ENCODE results near the gene TAMM41. TPM values are rescaled to one million over a fixed set of nuclear protein-coding genes. Genes with fewer than 3 reads are reported as not detected.
"Not testable (repeated sequence)": the region's sequence is repeated elsewhere in the genome, so short reads cannot be mapped to it uniquely, and the experiment has no call there.

Gene TAMM41
- total and polyA plus RNA-seq, 2 of the 4 experiments (the other 2 are of a cell fraction), result 4.3 to 15.9 TPM

DNA sequence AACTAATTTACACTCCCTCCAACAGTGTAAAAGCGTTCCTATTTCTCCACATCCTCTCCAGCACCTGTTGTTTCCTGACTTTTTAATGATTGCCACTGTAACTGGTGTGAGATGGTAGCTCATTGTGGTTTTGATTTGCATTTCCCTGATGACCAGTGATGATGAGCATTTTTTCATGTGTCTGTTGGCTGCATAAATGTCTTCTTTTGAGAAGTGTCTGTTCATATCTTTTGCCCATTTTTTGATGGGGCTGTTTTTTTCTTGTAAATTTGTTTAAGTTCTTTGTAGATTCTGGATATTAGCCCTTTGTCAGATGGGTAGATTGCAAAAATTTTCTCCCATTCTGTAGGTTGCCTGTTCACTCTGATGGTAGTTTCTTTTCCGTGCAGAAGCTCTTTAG is 15.9 kb upstream of the TAMM41 start:
- H3K56ac ChIP-seq (ENCODE audit: extremely low read depth, insufficient read depth, low read length); H3K4ac ChIP-seq (ENCODE audit: low read depth, low read length); H2BK20ac ChIP-seq (ENCODE audit: low read depth, low read length); CTCF ChIA-PET; ATAC-seq (ENCODE audit: low read depth); H3K4me2 ChIP-seq (ENCODE audit: low read depth, low read length); H3K23ac ChIP-seq (ENCODE audit: low read depth, low read length); H3K4me1 ChIP-seq (ENCODE audit: control insufficient read depth, insufficient read depth, low read length); POLR2A ChIA-PET (ENCODE audit: unreplicated experiment); H4K8ac ChIP-seq (ENCODE audit: low read depth in 2 of 2, low read length in 2 of 2); H4K20me1 ChIP-seq (ENCODE audit: insufficient read depth, low read length); BruUV-seq (replicated peaks); H3K14ac ChIP-seq (replicated peaks; ENCODE audit: low read depth, low read length); H2BK5ac ChIP-seq (ENCODE audit: low read depth, low read length, poor library complexity, severe bottlenecking); DNase-seq; H3K9me1 ChIP-seq (ENCODE audit: insufficient read depth, low read length); H2BK120ac ChIP-seq (ENCODE audit: low read depth, low read length); H3K4me3 ChIP-seq (ENCODE audit: insufficient read depth, low read depth, low read length); dilution Hi-C loops (cut with HindIII; ENCODE audit: low sequenced_read_pairs, unreplicated experiment); H2AK9ac ChIP-seq (replicated peaks; ENCODE audit: low read depth, low read length, poor library complexity); in situ Hi-C loops (cut with MboI; ENCODE audit: low sequenced_read_pairs); H3K27me3 ChIP-seq (ENCODE audit: control insufficient read depth, insufficient read depth, low read length); H4K91ac ChIP-seq (ENCODE audit: insufficient read depth, low read depth, low read length); H3K27ac ChIP-seq (ENCODE audit: insufficient read depth, low read length); H2AFZ ChIP-seq (replicated peaks; ENCODE audit: low read length, poor library complexity); H4K5ac ChIP-seq (ENCODE audit: low read depth, low read length); H3K9me3 ChIP-seq (ENCODE audit: control insufficient read depth, insufficient read depth, low read length); H3K36me3 ChIP-seq (ENCODE audit: control insufficient read depth, insufficient read depth, low read length); intact Hi-C loops (cut with micrococcal nuclease); H2AK5ac ChIP-seq (ENCODE audit: low read depth, low read length); H2BK15ac ChIP-seq (ENCODE audit: low read depth, low read length); H3K9ac ChIP-seq (ENCODE audit: low read depth, low read length); H3K18ac ChIP-seq (ENCODE audit: low read depth, low read length); H3K79me1 ChIP-seq (ENCODE audit: low read depth in 1 of 2, low read length in 2 of 2): not testable (repeated sequence)
- WGBS, 2 experiments (ENCODE audit: extremely low coverage in 2 of 2, insufficient read length in 1 of 2), result no CpG with 5 or more reads among the region's 2 CpGs

DNA sequence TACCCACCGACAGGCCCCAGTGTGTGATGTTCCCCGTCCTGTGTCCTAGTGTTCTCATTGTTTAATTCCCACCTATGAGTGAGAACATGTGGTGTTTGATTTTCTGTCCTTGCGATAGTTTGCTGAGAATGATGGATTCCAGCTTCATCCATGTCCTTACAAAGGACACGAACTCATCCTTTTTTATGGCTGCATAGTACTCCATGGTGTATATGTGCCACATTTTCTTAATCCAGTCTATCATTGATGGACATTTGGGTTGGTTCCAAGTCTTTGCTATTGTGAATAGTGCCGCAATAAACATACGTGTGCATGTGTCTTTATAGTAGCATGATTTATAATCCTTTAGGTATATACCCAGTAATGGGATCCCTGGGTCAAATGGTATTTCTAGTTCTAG is 15.5 kb upstream of the TAMM41 start:
- H3K27ac ChIP-seq (ENCODE audit: insufficient read depth, low read length); H3K9ac ChIP-seq (ENCODE audit: low read depth, low read length); H4K8ac ChIP-seq (ENCODE audit: low read depth in 2 of 2, low read length in 2 of 2); ATAC-seq (ENCODE audit: low read depth); H3K56ac ChIP-seq (ENCODE audit: extremely low read depth, insufficient read depth, low read length); H2AK9ac ChIP-seq (replicated peaks; ENCODE audit: low read depth, low read length, poor library complexity); dilution Hi-C loops (cut with HindIII; ENCODE audit: low sequenced_read_pairs, unreplicated experiment); H3K9me3 ChIP-seq (ENCODE audit: control insufficient read depth, insufficient read depth, low read length); H4K91ac ChIP-seq (ENCODE audit: insufficient read depth, low read depth, low read length); intact Hi-C loops (cut with micrococcal nuclease); BruUV-seq (replicated peaks); POLR2A ChIA-PET (ENCODE audit: unreplicated experiment); H3K4me1 ChIP-seq (ENCODE audit: control insufficient read depth, insufficient read depth, low read length); DNase-seq; H2BK5ac ChIP-seq (ENCODE audit: low read depth, low read length, poor library complexity, severe bottlenecking); H2AFZ ChIP-seq (replicated peaks; ENCODE audit: low read length, poor library complexity); H2BK15ac ChIP-seq (ENCODE audit: low read depth, low read length); H3K36me3 ChIP-seq (ENCODE audit: control insufficient read depth, insufficient read depth, low read length); H3K79me1 ChIP-seq (ENCODE audit: low read depth in 1 of 2, low read length in 2 of 2); H3K23ac ChIP-seq (ENCODE audit: low read depth, low read length); H3K18ac ChIP-seq (ENCODE audit: low read depth, low read length); H3K4me3 ChIP-seq (ENCODE audit: insufficient read depth, low read depth, low read length); H3K14ac ChIP-seq (replicated peaks; ENCODE audit: low read depth, low read length); H4K5ac ChIP-seq (ENCODE audit: low read depth, low read length); H3K9me1 ChIP-seq (ENCODE audit: insufficient read depth, low read length); in situ Hi-C loops (cut with MboI; ENCODE audit: low sequenced_read_pairs); H3K27me3 ChIP-seq (ENCODE audit: control insufficient read depth, insufficient read depth, low read length); H4K20me1 ChIP-seq (ENCODE audit: insufficient read depth, low read length); H3K4ac ChIP-seq (ENCODE audit: low read depth, low read length); CTCF ChIA-PET; H2BK120ac ChIP-seq (ENCODE audit: low read depth, low read length); H2BK20ac ChIP-seq (ENCODE audit: low read depth, low read length); H2AK5ac ChIP-seq (ENCODE audit: low read depth, low read length); H3K4me2 ChIP-seq (ENCODE audit: low read depth, low read length): not testable (repeated sequence)
- no CpG with 5 or more reads among the region's 6 CpGs for WGBS, 2 experiments (ENCODE audit: extremely low coverage in 2 of 2, insufficient read length in 1 of 2)
